Left lung (tissue), 10 donors: ENCODE data around the gene KLHDC8B. TPM values are rescaled to one million over a fixed set of nuclear protein-coding genes. Genes with fewer than 3 reads are reported as not detected.

Experiments
- ATAC-seq: fragments of 200-7000 bp; cut with Tn5 transposase; one replicate; pipeline ENCODE4 v1.9.1; 2020; ENCODE audit warnings: moderate library complexity
- DNase-seq, 4 donors: peaks; one replicate each; pipeline ENCODE4 v3.0.0-alpha.2; 2013 to 2020
- H3K27ac ChIP-seq, 2 donors: fragments of 200-600 bp; sonication (generic) in 1 of 2; one replicate each; pipeline versions ENCODE4 v1.5.0 to v1.8.0; 2020 to 2021
- H3K27me3 ChIP-seq, 2 donors: fragments of 200-600 bp; sonication (generic) in 1 of 2; one replicate each; pipeline versions ENCODE4 v1.5.0 to v1.8.0; 2020 to 2021
- H3K36me3 ChIP-seq, 2 donors: fragments of 200-600 bp; sonication (generic) in 1 of 2; one replicate each; pipeline versions ENCODE4 v1.5.0 to v1.8.0; 2020 to 2021
- H3K4me1 ChIP-seq, 2 donors: fragments of 200-600 bp; one replicate each; pipeline ENCODE4 v1.8.0; 2021
- H3K4me3 ChIP-seq, 2 donors: fragments of 200-600 bp; sonication (generic) in 1 of 2; one replicate each; pipeline versions ENCODE4 v1.5.0 to v1.8.0; 2020 to 2021; ENCODE audit warnings: mild to moderate bottlenecking in 1 of 2
- H3K9me3 ChIP-seq, 2 donors: fragments of 200-600 bp; sonication (generic) in 1 of 2; one replicate each; pipeline versions ENCODE4 v1.5.0 to v1.8.0; 2020 to 2021
- CTCF ChIP-seq, 2 donors: fragments of 200-600 bp; sonication (generic) in 1 of 2; IDR thresholded peaks; one replicate each; pipeline versions ENCODE4 v1.5.0 to v1.8.0; 2021; ENCODE audit warnings: antibody characterized with exemption in 2 of 2
- intact Hi-C, 2 donors: fragments of 100-400 bp; cut with DNase I; formaldehyde crosslinking; loops; one replicate each; pipeline versions ENCODE4 v1.11.2 to v1.14.2; 2022
- polyA plus RNA-seq, 6 donors: library from polyadenylated mRNA; unstranded; fragments of 120-200 nt; gene quantifications; one replicate each; pipeline ENCODE4 v1.2.1, GENCODE V29; 2013; ENCODE audit not compliant: insufficient read length in 6 of 6
- total RNA-seq, 2 donors: library from RNA; stranded (reverse); fragmentation: NEBNext Ultra II Directional; extraction: Animal tissue kit (Norgen Biotek cat#: 25700); gene quantifications; one replicate each; pipeline ENCODE4 v1.2.1, GENCODE V29; 2021
- donor health status: DM: no; HTN: yes; CAD: no.
- donor health status: DM: no; HTN: no; CAD: no.

The KLHDC8B gene
- total and polyA plus RNA-seq, 8 donors = 31.2 to 51.7 (median 44.1) TPM

- H3K4me3 ChIP-seq = no peak overlapping the region
- H3K27ac ChIP-seq = no peak overlapping the region
- H3K27me3 ChIP-seq = no peaks in the 10 kb centered on the region
- no peak for ATAC-seq
- peaks cover 0 to 5% of the 10 kb centered on the region in 2 donors for H3K36me3 ChIP-seq
- no peaks in the 10 kb centered on the region for H3K9me3 ChIP-seq
- no peak for TF ChIP-seq CTCF (IDR thresholded peaks at IDR 0.05)
- peaks cover 10 to 19% of the 10 kb centered on the region in 2 donors for H3K4me1 ChIP-seq
- DNase-seq = no peak
- intact Hi-C loops = no loop called here
Observed at GRCh38 chr3:49135499-49135898, 35.9 kb upstream of the KLHDC8B start.

- Histone ChIP-seq H3K27me3 (no peaks in the 10 kb centered on the region), H3K9me3 (peaks cover 0 to 6% of the 10 kb centered on the region in 2 donors), H3K4me1 (no peaks in the 10 kb centered on the region), H3K36me3 (no peaks in the 10 kb centered on the region), H3K4me3 (no peak overlapping the region), H3K27ac (no peak overlapping the region)
- TF ChIP-seq CTCF (IDR thresholded peaks at IDR 0.05) = no peak
- intact Hi-C loops = no loop called here
- ATAC-seq (no peak), DNase-seq (no peak)
Observed at GRCh38 chr3:49140080-49140479, 31.3 kb upstream of the KLHDC8B start.

GRCh38 chr3:49148159-49148558 is 23.2 kb upstream of the KLHDC8B start:
- Histone ChIP-seq H3K27ac (no peak overlapping the region), H3K4me1 (no peaks in the 10 kb centered on the region), H3K4me3 (no peak overlapping the region), H3K36me3 (no peaks in the 10 kb centered on the region), H3K27me3 (no peaks in the 10 kb centered on the region), H3K9me3 (no peaks in the 10 kb centered on the region)
- intact Hi-C loops = no loop called here
- ATAC-seq (no peak), DNase-seq (no peak)
- TF ChIP-seq CTCF (IDR thresholded peaks at IDR 0.05) = no peak

- Histone ChIP-seq H3K4me1 (no peaks in the 10 kb centered on the region), H3K27ac (no peak overlapping the region), H3K4me3 (no peak overlapping the region), H3K36me3 (no peaks in the 10 kb centered on the region), H3K27me3 (no peaks in the 10 kb centered on the region), H3K9me3 (no peaks in the 10 kb centered on the region)
- DNase-seq (no peak), ATAC-seq (no peak)
- intact Hi-C loops = no loop called here
- no peak for TF ChIP-seq CTCF (IDR thresholded peaks at IDR 0.05)
Observed at GRCh38 chr3:49151610-49152009, 19.8 kb upstream of the KLHDC8B start.

- H3K27me3 ChIP-seq = no peaks in the 10 kb centered on the region
- no peak overlapping the region for H3K4me3 ChIP-seq
- no peak for DNase-seq
- H3K9me3 ChIP-seq = no peaks in the 10 kb centered on the region
- no peak overlapping the region for H3K27ac ChIP-seq
- no peak for ATAC-seq
- H3K4me1 ChIP-seq = no peaks in the 10 kb centered on the region
- no peaks in the 10 kb centered on the region for H3K36me3 ChIP-seq
- intact Hi-C loops = no loop called here
- TF ChIP-seq CTCF (IDR thresholded peaks at IDR 0.05) = no peak
Observed at GRCh38 chr3:49153349-49153912, 18.0 kb upstream of the KLHDC8B start.
